Stimulated activated CD8-positive, alpha-beta memory T cell treated with anti-CD3 and anti-CD28 coated beads, Interleukin-12 subunit alpha, Interleukin-12 subunit beta, amount 100 ng/mL, for 24 hours (primary cell): ENCODE data around the gene ORC3.
"Not testable (repeated sequence)": the region's sequence is repeated elsewhere in the genome, so short reads cannot be mapped to it uniquely, and the experiment has no call there.

ENCODE experiments used
- DNase-seq: peaks from one replicate; pipeline ENCODE4 v3.0.0-alpha.2; 2020; ENCODE audit errors: extremely low read depth

ORC3 gene

GRCh38 chr6:87697581-87698546 lies 107.9 kb downstream of the ORC3 start:
- DNase-seq: no peak

GRCh38 chr6:87698547-87699006 lies 108.6 kb downstream of the ORC3 start:
- DNase-seq: no peak

GRCh38 chr6:87699576-87699975 lies 109.6 kb downstream of the ORC3 start:
- no peak for DNase-seq

GRCh38 chr6:87700397-87701343 lies 110.7 kb downstream of the ORC3 start:
- no peak for DNase-seq

GRCh38 chr6:87701344-87701675 lies 111.4 kb downstream of the ORC3 start:
- DNase-seq: no peak

- peak; percentile 90 for DNase-seq
These were observed 112.0 kb downstream of the ORC3 start, which contains the start of gene AKIRIN2 for GRCh38 chr6:87701676-87702588. Gene AKIRIN2, minus strand, starts transcription at chr6:87702233. Its CDS starts 549 bp downstream, at chr6:87701684.

GRCh38 chr6:87702589-87702945 lies 112.6 kb downstream of the ORC3 start:
- DNase-seq: no peak

- DNase-seq: not testable (repeated sequence)
These were observed 113.1 kb downstream of the ORC3 start for GRCh38 chr6:87703039-87703438.

GRCh38 chr6:87705070-87705691 lies 115.2 kb downstream of the ORC3 start:
- DNase-seq: no peak

- DNase-seq: no peak
These were observed 116.4 kb downstream of the ORC3 start for GRCh38 chr6:87706187-87706966.

GRCh38 chr6:87708581-87709427 lies 118.9 kb downstream of the ORC3 start:
- DNase-seq: not testable (repeated sequence)

GRCh38 chr6:87710090-87710489 lies 120.2 kb downstream of the ORC3 start:
- DNase-seq: no peak

- not testable (repeated sequence) for DNase-seq
These were observed 122.8 kb downstream of the ORC3 start for GRCh38 chr6:87712713-87713112.

GRCh38 chr6:87714093-87714842 lies 124.3 kb downstream of the ORC3 start:
- DNase-seq: no peak
